Immature natural killer cell (primary cell): ENCODE results near the gene PRLHR. TPM values are rescaled to one million over a fixed set of nuclear protein-coding genes. Genes with fewer than 3 reads are reported as not detected.

ENCODE experiments used
- DNase-seq, 3 donors: peaks; one replicate each; pipeline ENCODE4 v3.0.0; 2022; ENCODE audit warnings: mixed read lengths in 1 of 3
- H3K27ac Mint-ChIP-seq, 6 donors: one replicate each; pipeline ENCODE4 v1.8.0; 2020; ENCODE audit warnings: mixed read lengths in 6 of 6, mild to moderate bottlenecking in 5 of 6, inconsistent platforms in 4 of 6, moderate library complexity in 3 of 6
- H3K27me3 Mint-ChIP-seq, 3 donors: one replicate each; pipeline ENCODE4 v1.8.0; 2020 to 2021; ENCODE audit warnings: low read depth in 3 of 3, mild to moderate bottlenecking in 3 of 3, mixed read lengths in 3 of 3, moderate library complexity in 3 of 3, inconsistent platforms in 1 of 3
- H3K36me3 Mint-ChIP-seq, 3 donors: one replicate each; pipeline ENCODE4 v1.8.0; 2020; ENCODE audit warnings: mixed read lengths in 3 of 3, inconsistent platforms in 2 of 3, mild to moderate bottlenecking in 2 of 3
- H3K4me1 Mint-ChIP-seq, 2 donors: one replicate each; pipeline ENCODE4 v1.8.0; 2020; ENCODE audit warnings: inconsistent platforms in 2 of 2, mild to moderate bottlenecking in 2 of 2, mixed read lengths in 2 of 2, moderate library complexity in 1 of 2
- H3K4me3 Mint-ChIP-seq, 5 donors: one replicate each; pipeline ENCODE4 v1.8.0; 2020; ENCODE audit warnings: mild to moderate bottlenecking in 5 of 5, mixed read lengths in 5 of 5, inconsistent platforms in 3 of 5, moderate library complexity in 3 of 5
- H3K9me3 Mint-ChIP-seq, 6 donors: one replicate each; pipeline ENCODE4 v1.8.0; 2020; ENCODE audit warnings: mild to moderate bottlenecking in 6 of 6, mixed read lengths in 6 of 6, inconsistent platforms in 4 of 6, moderate library complexity in 3 of 6
- polyA plus RNA-seq, 3 donors: library from polyadenylated mRNA; unstranded; fragments of 300-500 nt; fragmentation: Illumina TruSeq; gene quantifications; one replicate each; pipeline ENCODE4 v1.2.3, GENCODE V29; 2021

The PRLHR gene
- polyA plus RNA-seq, 3 donors from 2014 or later = not detected

- no peak overlapping the region for H3K27ac Mint-ChIP-seq
- DNase-seq = no peak
- peaks cover 6 to 9% (median 8%) of the 10 kb centered on the region in 3 donors for H3K27me3 Mint-ChIP-seq
- no peaks in the 10 kb centered on the region for H3K4me1 Mint-ChIP-seq
- H3K4me3 Mint-ChIP-seq = no peak overlapping the region
- H3K9me3 Mint-ChIP-seq = no peaks in the 10 kb centered on the region
- no peaks in the 10 kb centered on the region for H3K36me3 Mint-ChIP-seq
Measured at GRCh38 chr10:118607768-118608354, 12.4 kb upstream of the PRLHR start.

- no peak for DNase-seq
- no peak overlapping the region for H3K27ac Mint-ChIP-seq
- H3K36me3 Mint-ChIP-seq = no peaks in the 10 kb centered on the region
- H3K4me1 Mint-ChIP-seq = no peaks in the 10 kb centered on the region
- H3K9me3 Mint-ChIP-seq = no peaks in the 10 kb centered on the region
- peaks cover 6 to 11% (median 9%) of the 10 kb centered on the region in 3 donors for H3K27me3 Mint-ChIP-seq
- H3K4me3 Mint-ChIP-seq = no peak overlapping the region
Measured at GRCh38 chr10:118605694-118606093, 10.2 kb upstream of the PRLHR start.

GRCh38 chr10:118596426-118597124 lies 1.1 kb upstream of the PRLHR start:
- DNase-seq = no peak
- Mint-ChIP-seq H3K9me3 (no peaks in the 10 kb centered on the region), H3K4me1 (peaks cover 5 to 7% of the 10 kb centered on the region in 2 donors), H3K36me3 (peaks cover 0 to 4% (median 3%) of the 10 kb centered on the region in 3 donors), H3K4me3 (peak overlapping the region in 1 of 5 donors; percentile 27), H3K27me3 (peaks cover 17 to 46% (median 25%) of the 10 kb centered on the region in 3 donors), H3K27ac (no peak overlapping the region)

- H3K27me3 Mint-ChIP-seq = peaks cover 17 to 44% (median 25%) of the 10 kb centered on the region in 3 donors
- no peak for DNase-seq
- H3K27ac Mint-ChIP-seq = no peak overlapping the region
- H3K4me3 Mint-ChIP-seq = no peak overlapping the region
- no peaks in the 10 kb centered on the region for H3K9me3 Mint-ChIP-seq
- H3K4me1 Mint-ChIP-seq = peaks cover 5 to 7% of the 10 kb centered on the region in 2 donors
- H3K36me3 Mint-ChIP-seq = peaks cover 0 to 4% (median 3%) of the 10 kb centered on the region in 3 donors
Measured at GRCh38 chr10:118595064-118595420, 406 bp downstream of the PRLHR start.

- DNase-seq = peak; percentile 10 to 25 (median 13)
- peaks cover 17 to 40% (median 25%) of the 10 kb centered on the region in 3 donors for H3K27me3 Mint-ChIP-seq
- no peak overlapping the region for H3K4me3 Mint-ChIP-seq
- H3K4me1 Mint-ChIP-seq = peaks cover 5 to 7% of the 10 kb centered on the region in 2 donors
- no peaks in the 10 kb centered on the region for H3K9me3 Mint-ChIP-seq
- peaks cover 0 to 4% (median 3%) of the 10 kb centered on the region in 3 donors for H3K36me3 Mint-ChIP-seq
- no peak overlapping the region for H3K27ac Mint-ChIP-seq
Measured at GRCh38 chr10:118594392-118595063, 920 bp downstream of the PRLHR start.

- Mint-ChIP-seq H3K4me3 (no peak overlapping the region), H3K36me3 (peaks cover 0 to 4% (median 3%) of the 10 kb centered on the region in 3 donors), H3K9me3 (no peaks in the 10 kb centered on the region), H3K27ac (no peak overlapping the region), H3K4me1 (peaks cover 5 to 7% of the 10 kb centered on the region in 2 donors), H3K27me3 (peaks cover 17 to 31% (median 20%) of the 10 kb centered on the region in 3 donors)
- no peak for DNase-seq
Measured at GRCh38 chr10:118592675-118593330, 2.6 kb downstream of the PRLHR start.

GRCh38 chr10:118590334-118590733 lies 5.1 kb downstream of the PRLHR start:
- DNase-seq = no peak
- Mint-ChIP-seq H3K27ac (no peak overlapping the region), H3K4me3 (no peak overlapping the region), H3K4me1 (peaks cover 5 to 6% of the 10 kb centered on the region in 2 donors), H3K9me3 (no peaks in the 10 kb centered on the region), H3K27me3 (peaks cover 8 to 19% (median 11%) of the 10 kb centered on the region in 3 donors), H3K36me3 (peaks cover 0 to 4% (median 3%) of the 10 kb centered on the region in 3 donors)

GRCh38 chr10:118587881-118588651 lies 7.4 kb downstream of the PRLHR start:
- Mint-ChIP-seq H3K4me1 (no peaks in the 10 kb centered on the region), H3K4me3 (no peak overlapping the region), H3K36me3 (no peaks in the 10 kb centered on the region), H3K27me3 (peaks cover 0 to 8% (median under 1%) of the 10 kb centered on the region in 3 donors), H3K27ac (no peak overlapping the region), H3K9me3 (no peaks in the 10 kb centered on the region)
- no peak for DNase-seq

- no peak overlapping the region for H3K4me3 Mint-ChIP-seq
- DNase-seq = no peak
- H3K27ac Mint-ChIP-seq = no peak overlapping the region
- H3K9me3 Mint-ChIP-seq = no peaks in the 10 kb centered on the region
- peaks cover 0 to 7% (median 0%) of the 10 kb centered on the region in 3 donors for H3K27me3 Mint-ChIP-seq
- no peaks in the 10 kb centered on the region for H3K36me3 Mint-ChIP-seq
- H3K4me1 Mint-ChIP-seq = no peaks in the 10 kb centered on the region
Measured at GRCh38 chr10:118586911-118587310, 8.5 kb downstream of the PRLHR start.

GRCh38 chr10:118585794-118586193 lies 9.7 kb downstream of the PRLHR start:
- Mint-ChIP-seq H3K27ac (no peak overlapping the region), H3K4me1 (no peaks in the 10 kb centered on the region), H3K4me3 (no peak overlapping the region), H3K27me3 (peaks cover 0 to 5% (median 0%) of the 10 kb centered on the region in 3 donors), H3K9me3 (no peaks in the 10 kb centered on the region), H3K36me3 (no peaks in the 10 kb centered on the region)
- no peak for DNase-seq

GRCh38 chr10:118585234-118585633 lies 10.2 kb downstream of the PRLHR start:
- Mint-ChIP-seq H3K36me3 (no peaks in the 10 kb centered on the region), H3K4me3 (no peak overlapping the region), H3K27me3 (peaks cover 2 to 7% (median 2%) of the 10 kb centered on the region in 3 donors), H3K9me3 (no peaks in the 10 kb centered on the region), H3K4me1 (no peaks in the 10 kb centered on the region), H3K27ac (no peak overlapping the region)
- no peak for DNase-seq

GRCh38 chr10:118584181-118584954 lies 11.1 kb downstream of the PRLHR start:
- Mint-ChIP-seq H3K4me1 (no peaks in the 10 kb centered on the region), H3K4me3 (no peak overlapping the region), H3K27me3 (peaks cover 2 to 9% (median 4%) of the 10 kb centered on the region in 3 donors), H3K9me3 (no peaks in the 10 kb centered on the region), H3K36me3 (no peaks in the 10 kb centered on the region), H3K27ac (no peak overlapping the region)
- no peak for DNase-seq

- Mint-ChIP-seq H3K4me1 (no peaks in the 10 kb centered on the region), H3K4me3 (no peak overlapping the region), H3K27ac (no peak overlapping the region), H3K27me3 (peaks cover 2 to 10% (median 4%) of the 10 kb centered on the region in 3 donors), H3K9me3 (no peaks in the 10 kb centered on the region), H3K36me3 (no peaks in the 10 kb centered on the region)
- DNase-seq = no peak
Measured at GRCh38 chr10:118583611-118584010, 11.8 kb downstream of the PRLHR start.
